Measurements from ENCODE around the gene CRELD2.

The CRELD2 gene

DNA sequence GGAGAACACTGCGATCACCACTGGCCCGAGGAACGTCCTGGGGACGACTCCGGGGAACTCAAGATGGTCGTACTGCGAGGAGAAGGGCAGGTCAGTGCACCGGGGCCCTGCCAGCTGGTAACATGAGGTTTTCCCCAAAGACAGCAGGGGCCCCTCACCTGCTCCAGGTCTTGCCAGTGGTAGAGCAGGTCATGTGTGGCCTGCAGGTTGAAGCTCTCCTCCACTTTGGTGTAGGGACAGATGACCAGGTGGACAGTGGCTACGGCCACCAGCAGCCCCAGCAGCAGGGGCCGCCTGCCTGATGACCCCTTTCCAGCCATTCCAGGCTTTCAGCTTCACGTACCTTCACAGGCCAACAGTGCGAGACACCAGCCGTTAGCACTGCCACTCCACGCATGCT, 5.0 kb upstream of the CRELD2 start:
- DNase-seq = no peak

DNA sequence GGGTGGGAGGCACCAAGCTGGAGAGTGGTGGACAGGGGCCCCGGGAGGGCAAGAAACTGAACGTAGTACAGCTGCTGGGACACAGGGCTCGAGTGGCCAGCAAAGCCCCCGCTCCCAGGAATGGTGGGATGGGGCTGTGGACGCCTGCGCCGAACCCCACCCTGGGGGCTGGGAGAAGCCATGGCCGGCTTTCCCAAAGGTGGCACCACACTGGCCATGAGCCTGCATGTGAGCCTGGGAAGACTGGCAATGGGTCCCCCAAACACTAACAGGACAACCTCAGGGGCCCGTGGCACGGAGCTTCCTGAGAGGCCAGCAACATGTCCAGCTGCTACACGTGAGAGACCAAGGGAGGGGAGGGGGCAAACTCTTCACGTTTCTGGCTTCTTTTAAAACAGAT, 4.2 kb upstream of the CRELD2 start:
- no peak for DNase-seq

DNA sequence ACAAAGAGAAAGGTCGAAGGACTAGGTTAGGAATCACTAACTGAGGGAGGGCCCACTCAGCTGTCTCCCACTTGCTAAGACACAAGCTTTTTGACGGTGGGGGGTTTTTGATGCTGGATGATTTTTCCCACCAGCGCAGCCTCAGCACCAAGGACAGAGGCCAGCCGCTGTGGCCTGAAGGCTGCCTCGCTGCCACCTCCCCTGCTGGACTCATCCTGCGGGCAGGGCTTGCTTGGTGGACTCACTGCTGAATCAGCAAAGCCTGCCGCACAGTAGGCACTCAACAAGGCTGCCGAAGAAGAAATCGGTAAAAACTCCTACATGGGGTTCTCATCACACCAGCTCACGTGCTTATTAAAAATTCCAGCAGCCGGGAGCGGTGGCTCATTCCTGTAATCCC, 2.8 kb upstream of the CRELD2 start:
- DNase-seq = no peak

DNA sequence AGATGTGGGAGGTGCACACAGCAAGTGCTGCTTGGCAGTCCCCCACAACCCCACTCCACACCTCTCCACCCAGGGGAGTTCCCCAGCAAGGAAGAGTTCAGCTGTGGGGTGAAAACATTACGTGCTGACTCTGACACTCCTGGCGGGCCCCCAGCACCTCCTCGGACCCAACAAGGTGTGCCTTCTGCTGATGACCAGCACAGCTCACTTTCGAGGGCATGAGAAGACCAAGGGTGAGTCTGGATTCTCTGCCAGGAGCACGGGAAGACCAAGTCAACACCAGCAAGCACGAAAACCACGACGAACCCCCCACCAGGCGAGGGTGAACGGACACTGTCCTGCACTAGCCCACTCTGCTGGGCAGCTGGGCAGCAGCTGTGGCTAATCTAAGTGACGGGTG, 1.6 kb upstream of the CRELD2 start:
- no peak for DNase-seq

DNA sequence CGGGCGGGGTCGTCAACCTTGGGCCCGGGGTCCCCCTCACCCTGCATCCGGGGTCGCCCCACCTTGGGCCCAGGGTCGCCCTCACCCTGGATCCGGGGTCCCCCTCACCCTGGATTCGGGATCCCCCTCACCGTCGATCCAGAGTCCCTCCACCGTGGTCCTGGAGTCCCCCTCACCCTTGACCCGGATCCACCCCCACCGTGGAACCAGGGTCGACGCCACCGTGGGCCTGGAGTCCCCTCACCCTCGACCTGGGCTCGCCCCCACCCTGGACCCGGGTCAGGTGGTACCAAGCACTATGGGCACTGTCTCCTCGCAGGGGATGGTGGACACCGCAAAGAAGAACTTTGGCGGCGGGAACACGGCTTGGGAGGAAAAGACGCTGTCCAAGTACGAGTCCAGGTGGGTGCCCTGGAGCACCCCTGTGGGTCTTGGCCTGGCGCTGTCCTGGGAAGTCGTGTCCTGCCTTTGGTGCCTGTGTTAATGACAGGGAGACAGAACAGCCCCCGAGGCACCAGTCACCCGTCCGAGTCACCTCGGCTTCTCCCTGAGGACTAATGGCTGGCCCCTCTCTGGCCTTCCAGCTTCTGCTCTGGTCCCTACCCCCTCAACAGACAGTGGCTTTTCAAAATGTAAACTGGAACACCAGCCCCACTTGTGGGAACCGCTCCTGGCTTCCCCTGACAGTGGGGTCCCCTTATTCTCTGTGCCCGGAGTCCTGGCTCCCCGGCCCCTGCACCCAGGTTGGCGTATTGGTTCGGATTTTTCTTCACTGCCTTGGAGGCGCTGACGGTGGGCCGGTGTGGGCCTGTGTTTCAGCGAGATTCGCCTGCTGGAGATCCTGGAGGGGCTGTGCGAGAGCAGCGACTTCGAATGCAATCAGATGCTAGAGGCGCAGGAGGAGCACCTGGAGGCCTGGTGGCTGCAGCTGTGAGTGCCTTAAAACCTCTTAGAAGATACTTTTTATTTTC, 762 bp downstream of the CRELD2 start:
- DNase-seq = no peak

GRCh38 chr22:49920859-49921258, 2.4 kb downstream of the CRELD2 start:
- no peak for DNase-seq

DNA sequence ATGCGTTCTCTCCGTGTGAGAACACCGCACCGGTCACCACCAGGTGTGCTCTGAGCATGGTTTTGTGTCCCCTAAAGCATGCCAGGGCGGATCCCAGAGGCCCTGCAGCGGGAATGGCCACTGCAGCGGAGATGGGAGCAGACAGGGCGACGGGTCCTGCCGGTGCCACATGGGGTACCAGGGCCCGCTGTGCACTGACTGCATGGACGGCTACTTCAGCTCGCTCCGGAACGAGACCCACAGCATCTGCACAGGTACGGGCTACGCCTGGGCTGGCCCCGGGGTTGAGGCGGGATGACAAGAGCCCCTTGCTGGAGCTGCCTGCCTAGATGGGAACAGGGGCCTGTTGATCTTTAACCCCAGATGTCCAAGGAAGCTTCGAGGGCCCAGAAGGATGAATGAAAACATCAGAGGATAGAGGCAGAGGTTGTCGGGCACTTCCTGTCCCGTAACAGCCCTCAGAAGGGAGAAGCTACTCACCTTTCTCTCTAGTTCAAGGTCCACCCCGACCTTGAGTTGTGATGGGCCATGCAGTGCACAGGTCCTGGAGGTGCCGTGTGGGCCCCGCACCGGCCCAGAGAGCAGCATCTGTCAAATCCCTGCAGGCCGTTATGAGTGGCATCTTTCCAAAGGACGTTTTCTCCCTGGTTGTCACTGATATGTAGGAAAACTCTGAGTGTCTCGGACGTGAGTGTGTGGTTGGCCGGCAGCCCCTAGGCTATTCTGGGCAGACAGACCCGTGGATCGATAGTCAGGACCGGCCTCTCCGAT, 3.3 kb downstream of the CRELD2 start:
- no peak for DNase-seq

DNA sequence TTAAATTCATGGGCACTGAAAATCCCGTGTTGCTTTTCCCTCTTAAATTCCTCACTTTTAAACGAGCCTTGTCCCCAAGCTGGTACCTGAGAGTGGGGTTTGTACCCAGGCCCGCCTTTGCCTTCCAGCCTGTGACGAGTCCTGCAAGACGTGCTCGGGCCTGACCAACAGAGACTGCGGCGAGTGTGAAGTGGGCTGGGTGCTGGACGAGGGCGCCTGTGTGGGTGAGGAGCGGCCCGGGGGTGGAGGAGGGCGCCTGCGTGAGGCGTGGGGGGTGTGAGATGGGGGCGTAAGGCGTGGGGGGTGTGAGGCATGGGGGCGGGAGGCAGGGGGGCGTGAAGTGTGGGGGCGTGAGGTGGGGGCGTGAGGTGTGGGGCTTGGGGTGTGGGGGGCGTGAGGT, 4.0 kb downstream of the CRELD2 start:
- DNase-seq = no peak

- no peak for DNase-seq
These were observed 4.5 kb downstream of the CRELD2 start for GRCh38 chr22:49922926-49923325.

DNA sequence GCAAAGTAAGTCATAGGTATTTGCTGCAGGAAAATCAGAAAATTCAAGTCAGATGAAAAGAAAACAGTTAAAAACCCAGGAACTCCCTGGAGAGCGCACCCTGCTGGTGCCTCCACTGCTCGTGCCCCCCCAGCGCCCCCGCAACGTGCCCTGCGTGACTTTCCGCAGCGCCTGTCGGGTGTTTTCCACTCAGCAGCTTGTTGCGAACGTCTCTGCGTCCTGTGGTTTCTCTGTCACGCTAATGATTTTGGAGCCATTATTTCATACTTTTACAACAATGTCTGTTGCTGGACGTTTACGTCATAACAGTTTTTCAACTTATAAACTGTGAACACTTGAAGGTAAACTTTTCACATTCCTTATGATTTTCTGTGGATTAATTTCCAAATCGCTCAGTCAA, 5.0 kb downstream of the CRELD2 start:
- peak; percentile 53 for DNase-seq

DNA sequence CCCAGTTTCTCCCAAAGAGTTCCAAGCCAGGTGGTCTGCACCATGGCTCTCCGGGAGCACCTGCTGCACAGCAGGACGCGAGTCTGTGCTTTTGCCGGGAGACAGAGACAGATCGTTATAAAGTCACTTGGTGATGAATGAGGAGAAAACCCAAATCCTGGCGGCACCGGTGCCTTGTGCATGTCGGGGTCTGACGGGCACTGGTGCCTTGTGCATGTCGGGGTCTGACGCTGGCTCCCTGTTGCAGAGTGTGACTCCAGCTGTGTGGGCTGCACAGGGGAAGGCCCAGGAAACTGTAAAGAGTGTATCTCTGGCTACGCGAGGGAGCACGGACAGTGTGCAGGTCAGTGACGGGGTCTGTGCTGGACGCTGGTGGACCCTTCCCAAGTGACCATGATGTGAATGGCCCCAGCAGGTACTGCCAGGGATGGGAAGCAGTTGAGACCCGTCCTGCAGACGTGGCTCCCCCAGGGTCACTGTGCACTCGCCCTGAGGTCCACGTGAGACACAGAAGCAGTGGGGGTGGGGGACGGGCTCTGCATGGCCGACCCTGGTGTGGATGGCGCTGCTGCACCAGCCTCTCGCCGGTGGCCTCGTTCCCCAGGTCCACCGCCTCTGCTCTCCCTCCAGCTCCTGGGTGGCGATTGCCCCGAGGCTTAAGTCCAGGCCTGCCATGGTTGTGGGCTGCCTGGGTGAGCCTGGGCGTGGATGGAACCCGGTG, 5.8 kb downstream of the CRELD2 start:
- no peak for DNase-seq

- peak; percentile 69 for DNase-seq
These were observed 7.2 kb downstream of the CRELD2 start for GRCh38 chr22:49925525-49926128.

- no peak for DNase-seq
These were observed 8.5 kb downstream of the CRELD2 start for GRCh38 chr22:49926916-49927315.

GRCh38 chr22:49927483-49928184, 9.2 kb downstream of the CRELD2 start:
- no peak for DNase-seq

DNA sequence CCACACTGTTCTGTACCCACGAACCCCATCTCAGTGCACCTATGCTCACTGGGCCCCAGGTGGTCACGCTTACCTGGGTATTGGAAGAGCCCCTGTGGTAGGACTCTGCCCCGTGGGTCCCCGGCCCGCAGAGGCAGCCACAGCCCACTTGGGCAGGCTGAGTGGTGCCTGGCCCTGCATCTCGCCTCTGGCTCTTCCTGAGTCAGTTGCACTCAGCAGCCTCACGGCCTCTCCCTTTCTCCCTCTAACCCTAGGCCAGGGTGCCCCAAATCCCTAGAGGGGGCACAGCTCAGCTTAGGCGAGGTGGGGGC, 9.7 kb downstream of the CRELD2 start:
- no peak for DNase-seq

DNA sequence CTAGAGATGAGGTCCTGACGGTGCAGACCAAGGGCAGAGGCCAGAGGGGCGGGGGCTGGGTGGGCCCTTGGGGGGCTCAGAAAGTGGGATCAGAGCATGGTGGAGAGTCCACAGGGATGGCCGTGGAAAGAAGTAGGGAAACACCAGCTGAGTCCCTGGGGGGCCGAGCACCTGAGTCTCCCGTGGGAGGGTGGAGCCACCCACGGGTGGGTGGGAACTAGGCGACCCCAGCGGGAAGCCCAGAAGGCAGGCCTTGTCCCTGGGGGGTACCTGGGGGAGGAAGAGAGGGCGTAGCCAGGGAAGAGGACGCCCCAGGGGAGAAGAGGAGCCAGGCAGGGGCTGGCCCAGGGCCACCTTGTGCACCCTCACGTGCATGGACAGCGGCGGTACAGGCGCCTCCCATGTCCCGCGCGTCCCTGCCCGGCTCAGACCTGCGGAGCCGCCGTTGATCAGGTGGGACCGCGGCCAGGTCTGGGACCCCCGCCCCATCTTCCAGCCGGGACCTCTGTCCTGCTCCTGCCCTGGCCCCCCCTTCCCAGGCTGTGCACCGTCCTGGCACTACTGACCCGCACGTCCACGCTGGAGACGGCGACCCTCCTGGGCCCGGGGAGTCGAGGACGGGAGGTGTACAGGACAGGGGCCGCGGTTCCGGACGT, 10.2 kb downstream of the CRELD2 start:
- DNase-seq = no peak

- peak; percentile 84 for DNase-seq
These were observed 11.0 kb downstream of the CRELD2 start for GRCh38 chr22:49929211-49929979.

GRCh38 chr22:49929994-49930575, 11.7 kb downstream of the CRELD2 start:
- no peak for DNase-seq

DNA sequence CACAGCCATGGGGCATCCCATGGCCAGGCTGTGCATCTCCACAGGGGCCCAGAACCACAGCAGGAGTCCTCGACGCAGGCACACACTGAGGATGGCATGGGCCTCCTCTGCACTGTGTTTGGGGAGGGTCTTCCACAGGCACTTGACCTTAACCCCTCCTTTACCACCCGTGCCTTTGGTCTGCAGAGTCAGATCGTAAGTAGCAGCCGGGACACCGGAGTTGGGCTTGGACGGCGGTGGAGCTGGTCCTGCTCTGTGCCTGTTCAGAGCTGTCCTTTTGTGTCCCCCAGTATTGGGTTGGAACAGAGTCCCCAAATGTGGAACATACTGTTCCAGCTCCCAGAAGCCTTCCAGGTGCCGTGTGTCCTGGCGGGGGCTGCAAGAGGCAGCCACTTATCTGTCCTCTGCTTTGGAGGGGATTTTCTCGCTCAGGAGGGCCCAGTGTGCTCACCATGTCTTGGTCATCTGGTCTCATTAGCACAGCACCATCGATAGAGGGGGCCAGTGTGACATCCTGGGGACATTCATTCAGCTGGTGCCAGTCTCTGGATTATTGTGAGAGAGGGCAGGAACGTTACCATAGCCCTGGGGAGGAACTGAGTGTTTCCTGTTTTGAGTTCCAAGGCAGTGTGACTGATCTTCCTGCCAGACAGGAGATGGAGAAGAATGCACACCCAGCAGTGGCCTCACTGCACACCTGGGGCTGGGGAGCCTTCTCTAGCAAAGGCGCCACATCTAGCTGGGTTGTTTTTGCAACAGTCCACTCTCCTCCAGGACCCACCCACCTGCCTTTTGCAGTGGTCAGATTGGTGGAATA, 12.4 kb downstream of the CRELD2 start:
- DNase-seq = peak; percentile 55
